Right cardiac atrium (tissue), 5 donors: Measurements from ENCODE around the gene CASP7. TPM values are rescaled to one million over a fixed set of nuclear protein-coding genes. Genes with fewer than 3 reads are reported as not detected.

Experiments used
- ATAC-seq, 2 donors: fragments of 200-7000 bp; cut with Tn5 transposase; one replicate each; pipeline versions ENCODE4 v1.8.0 to v1.9.1; 2020; ENCODE audit warnings: moderate library complexity in 2 of 2, mild to moderate bottlenecking in 1 of 2
- DNase-seq, 3 donors: peaks; one replicate each; pipeline ENCODE4 v3.0.0-alpha.2; 2020
- H3K27ac ChIP-seq: one replicate; pipeline ENCODE4 v1.5.1; 2013; ENCODE audit warnings: mild to moderate bottlenecking, low read length, control low read depth, moderate library complexity
- H3K27me3 ChIP-seq: one replicate; pipeline ENCODE4 v1.6.1; 2013; ENCODE audit not compliant: control insufficient read depth, insufficient read depth
- H3K4me1 ChIP-seq: one replicate; pipeline ENCODE4 v1.6.1; 2013; ENCODE audit warnings: low read length; ENCODE audit not compliant: control insufficient read depth, insufficient read depth
- H3K4me3 ChIP-seq: one replicate; pipeline ENCODE4 v1.5.1; 2013; ENCODE audit warnings: low read length, control low read depth
- H3K9me3 ChIP-seq: one replicate; pipeline ENCODE4 v1.6.1; 2013; ENCODE audit warnings: low read length; ENCODE audit not compliant: control insufficient read depth
- WGBS: extraction: QIAGEN DNeasy Blood & Tissue Kit; methylation state at CpG from one replicate; pipeline ENCODE4 v1.1.7; 2013; 5-methylcytosine and 5-hydroxymethylcytosine counted together
- intact Hi-C, 4 donors: fragments of 100-400 bp; cut with DNase I; formaldehyde crosslinking; loops; one replicate each; pipeline versions ENCODE4 v1.11.0 to v1.14.0; 2022 to 2023
- polyA plus RNA-seq: library from polyadenylated mRNA; stranded (reverse); fragments of 200-250 nt; gene quantifications from one replicate; pipeline ENCODE4 v1.2.3, GENCODE V29; 2013
- total RNA-seq, 4 donors: library from RNA; stranded (reverse); fragmentation: NEBNext Ultra II Directional; extraction: Animal tissue kit (Norgen Biotek cat#: 25700); gene quantifications; one replicate each; pipeline ENCODE4 v1.2.1, GENCODE V29; 2021
- donor health status: healthy with polysubstance abuse.
- donor health status: DM: no; HTN: yes; CAD: no.
- donor health status: DM: no; HTN: no; CAD: no.
- donor health status: DM: no; HTN: yes; CAD: no; lungs with severe emphysema.
- donor health status: DM: yes; HTN: yes; CAD: no.

Gene CASP7
- total and polyA plus RNA-seq, 5 donors = 9.4 to 17.2 (median 11.5) TPM

GRCh38 chr10:113692271-113692670 is 12.6 kb downstream of the CASP7 start:
- no peaks in the 10 kb centered on the region for H3K27me3 ChIP-seq
- H3K9me3 ChIP-seq = no peaks in the 10 kb centered on the region
- no peaks in the 10 kb centered on the region for H3K4me1 ChIP-seq
- 97% methylated on average over 6 of the region's 6 CpGs for WGBS
- H3K27ac ChIP-seq = no peak overlapping the region
- ATAC-seq = no peak
- no peak for DNase-seq
- no peak overlapping the region for H3K4me3 ChIP-seq
- intact Hi-C loops = no loop called here

- intact Hi-C loops = no loop called here
- H3K9me3 ChIP-seq = no peaks in the 10 kb centered on the region
Observed at GRCh38 chr10:113693348-113693747, 13.6 kb downstream of the CASP7 start.

GRCh38 chr10:113695691-113696090 is 16.0 kb downstream of the CASP7 start:
- no peak for ATAC-seq
- Histone ChIP-seq H3K27ac (no peak overlapping the region), H3K4me1 (no peaks in the 10 kb centered on the region), H3K4me3 (no peak overlapping the region), H3K27me3 (no peaks in the 10 kb centered on the region), H3K9me3 (no peaks in the 10 kb centered on the region)
- 100% methylated on average over 1 of the region's 1 CpG for WGBS
- DNase-seq = no peak
- intact Hi-C loops = no loop called here

More at GRCh38 chr10:113693348-113693747, 13.6 kb downstream of the CASP7 start:
- DNase-seq (no peak), ATAC-seq (no peak)
- no peak overlapping the region for H3K27ac ChIP-seq
- H3K4me3 ChIP-seq = no peak overlapping the region
- H3K27me3 ChIP-seq = no peaks in the 10 kb centered on the region
- no peaks in the 10 kb centered on the region for H3K4me1 ChIP-seq
- WGBS = 97% methylated on average over 2 of the region's 2 CpGs

GRCh38 chr10:113697595-113697994 is 17.9 kb downstream of the CASP7 start:
- no peaks in the 10 kb centered on the region for H3K27me3 ChIP-seq
- no peak overlapping the region for H3K4me3 ChIP-seq
- peak in 1 of 2 donors; percentile 50 for ATAC-seq
- no peaks in the 10 kb centered on the region for H3K9me3 ChIP-seq
- H3K27ac ChIP-seq = no peak overlapping the region
- DNase-seq = no peak
- intact Hi-C loops = no loop called here
- H3K4me1 ChIP-seq = no peaks in the 10 kb centered on the region
- 77% methylated on average over 3 of the region's 3 CpGs for WGBS

- Histone ChIP-seq H3K9me3 (no peaks in the 10 kb centered on the region), H3K27ac (no peak overlapping the region), H3K27me3 (no peaks in the 10 kb centered on the region), H3K4me3 (no peak overlapping the region), H3K4me1 (no peaks in the 10 kb centered on the region)
- peak in 1 of 2 donors; percentile 37 for ATAC-seq
- intact Hi-C loops = loop anchor here (5.0 to 10.0 kb wide), 3 partner anchors 90 to 400 kb away; no protein-coding TSS in a partner anchor
- DNase-seq = no peak
- WGBS = 55% methylated on average over 6 of the region's 6 CpGs
Observed at GRCh38 chr10:113704637-113705343, 25.1 kb downstream of the CASP7 start.

- no peaks in the 10 kb centered on the region for H3K4me1 ChIP-seq
- H3K27me3 ChIP-seq = no peaks in the 10 kb centered on the region
- H3K4me3 ChIP-seq = no peak overlapping the region
- DNase-seq = no peak
- H3K9me3 ChIP-seq = no peaks in the 10 kb centered on the region
- H3K27ac ChIP-seq = no peak overlapping the region
- no peak for ATAC-seq
- intact Hi-C loops = loop anchor here in 3 of 4 donors (5.0 to 10.0 kb wide), 3 partner anchors 90 to 400 kb away; no protein-coding TSS in a partner anchor
Observed at GRCh38 chr10:113705344-113705652, 25.6 kb downstream of the CASP7 start.

- Histone ChIP-seq H3K27ac (no peak overlapping the region), H3K27me3 (no peaks in the 10 kb centered on the region), H3K4me1 (no peaks in the 10 kb centered on the region), H3K9me3 (no peaks in the 10 kb centered on the region), H3K4me3 (no peak overlapping the region)
- ATAC-seq (no peak), DNase-seq (no peak)
- WGBS = 59% methylated on average over 5 of the region's 5 CpGs
- intact Hi-C loops = loop anchor here in 3 of 4 donors (5.0 to 10.0 kb wide), 3 partner anchors 88 to 398 kb away; no protein-coding TSS in a partner anchor
Observed at GRCh38 chr10:113706623-113707022, 26.9 kb downstream of the CASP7 start.

GRCh38 chr10:113708640-113709039 is 28.9 kb downstream of the CASP7 start:
- intact Hi-C loops = loop anchor here in 3 of 4 donors (5.0 to 10.0 kb wide), 3 partner anchors 86 to 396 kb away; no protein-coding TSS in a partner anchor
- H3K27me3 ChIP-seq = no peaks in the 10 kb centered on the region
- H3K4me1 ChIP-seq = no peaks in the 10 kb centered on the region
- no peaks in the 10 kb centered on the region for H3K9me3 ChIP-seq
- WGBS = 84% methylated on average over 6 of the region's 6 CpGs
- no peak for ATAC-seq
- H3K4me3 ChIP-seq = no peak overlapping the region
- H3K27ac ChIP-seq = no peak overlapping the region
- DNase-seq = no peak

GRCh38 chr10:113709221-113709838 is 29.6 kb downstream of the CASP7 start:
- intact Hi-C loops = loop anchor here in 3 of 4 donors (5.0 to 10.0 kb wide), 3 partner anchors 85 to 395 kb away; no protein-coding TSS in a partner anchor
- Histone ChIP-seq H3K9me3 (no peaks in the 10 kb centered on the region), H3K27me3 (no peaks in the 10 kb centered on the region), H3K27ac (no peak overlapping the region), H3K4me3 (no peak overlapping the region), H3K4me1 (no peaks in the 10 kb centered on the region)
- 54% methylated on average over 8 of the region's 8 CpGs for WGBS
- peak in 1 of 2 donors; percentile 37 for ATAC-seq
- DNase-seq = no peak

- H3K4me1 ChIP-seq = no peaks in the 10 kb centered on the region
- ATAC-seq = no peak
- no peaks in the 10 kb centered on the region for H3K9me3 ChIP-seq
- no peaks in the 10 kb centered on the region for H3K27me3 ChIP-seq
- WGBS = 43% methylated on average over 2 of the region's 2 CpGs
- H3K27ac ChIP-seq = no peak overlapping the region
- intact Hi-C loops = no loop called here
- no peak for DNase-seq
- H3K4me3 ChIP-seq = no peak overlapping the region
Observed at GRCh38 chr10:113711142-113711541, 31.4 kb downstream of the CASP7 start.

GRCh38 chr10:113712024-113712423 is 32.3 kb downstream of the CASP7 start:
- ATAC-seq = no peak
- no peaks in the 10 kb centered on the region for H3K4me1 ChIP-seq
- no peak overlapping the region for H3K27ac ChIP-seq
- no peak overlapping the region for H3K4me3 ChIP-seq
- H3K27me3 ChIP-seq = no peaks in the 10 kb centered on the region
- 94% methylated on average over 3 of the region's 3 CpGs for WGBS
- intact Hi-C loops = no loop called here
- no peaks in the 10 kb centered on the region for H3K9me3 ChIP-seq
- no peak for DNase-seq
